Measurements from ENCODE around the gene TRAPPC2.
A peak's percentile ranks its signal among the peaks of the same experiment; 100 is the strongest.

Gene TRAPPC2

DNA sequence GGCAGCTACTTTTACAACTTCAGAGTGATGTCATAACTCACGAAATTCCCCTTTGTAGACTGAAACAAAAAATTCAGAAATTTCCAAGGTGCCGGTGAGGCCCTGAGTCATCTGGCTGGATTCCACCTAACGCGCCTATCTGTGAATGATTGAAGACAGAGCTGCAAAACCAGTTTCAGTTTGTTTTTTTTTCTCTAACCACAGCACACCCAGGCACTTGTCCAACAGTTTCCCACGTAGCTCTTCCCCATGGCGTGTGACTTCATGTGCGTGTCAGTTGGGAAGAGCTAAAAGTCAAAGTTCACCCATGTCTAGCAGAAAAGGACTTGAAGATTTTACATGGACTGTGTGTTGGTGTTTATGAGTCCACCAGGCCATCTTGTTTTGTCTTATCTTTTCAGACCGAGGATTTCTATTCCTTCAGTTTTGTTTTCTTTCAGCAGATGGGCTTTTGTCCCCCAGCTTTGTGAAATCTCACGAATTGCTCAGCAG lies 65.1 kb downstream of the TRAPPC2 start:
- peak; percentile 33 to 45 for DNase-seq (ENCODE audit: low read depth in 2 of 2)

DNA sequence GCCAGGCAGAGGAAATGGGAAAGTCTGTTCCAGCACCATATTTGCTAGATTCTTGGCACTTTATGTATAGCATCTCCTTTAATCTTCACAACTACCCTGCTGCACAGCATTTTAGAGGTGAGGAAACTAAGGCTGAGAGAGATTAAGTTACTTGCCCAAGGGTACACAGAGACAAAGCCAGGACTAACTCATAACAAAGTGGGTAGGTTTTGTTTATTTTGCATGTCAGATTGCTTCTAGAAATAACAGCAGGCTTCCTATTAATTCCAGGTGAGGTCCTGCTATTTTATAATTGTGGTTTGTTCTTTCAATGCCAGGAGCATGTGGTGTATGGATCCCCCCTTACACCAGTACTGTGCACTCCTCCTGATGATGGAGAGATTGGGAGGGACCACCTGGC lies 66.5 kb downstream of the TRAPPC2 start:
- no peak for DNase-seq (ENCODE audit: low read depth in 2 of 2)

- DNase-seq (ENCODE audit: low read depth in 2 of 2) = no peak
Observed at GRCh38 chrX:13666836-13667235, 67.6 kb downstream of the TRAPPC2 start.

DNA sequence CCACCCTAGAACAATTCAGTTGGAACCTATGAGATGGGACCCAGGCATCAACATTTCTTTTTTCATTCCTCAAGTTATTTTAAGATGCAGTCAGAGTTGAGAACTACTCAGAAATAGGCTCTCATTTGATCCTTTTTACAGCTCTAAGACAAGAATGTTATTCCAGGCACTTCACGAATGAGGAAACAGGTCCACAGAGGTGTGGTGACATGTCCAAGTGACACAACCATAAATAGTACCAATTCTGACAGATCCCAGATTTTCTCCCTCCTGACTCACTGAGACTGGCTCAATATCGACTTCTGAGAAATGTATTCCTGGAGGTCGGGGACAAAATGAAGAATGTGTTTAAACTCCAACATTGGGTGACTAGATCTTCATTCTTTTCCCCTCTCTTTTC lies 70.4 kb downstream of the TRAPPC2 start:
- DNase-seq (ENCODE audit: low read depth in 2 of 2) = no peak

GRCh38 chrX:13662355-13662791 lies 72.0 kb downstream of the TRAPPC2 start:
- DNase-seq (ENCODE audit: low read depth in 2 of 2) = no peak

All from stimulated activated CD4-positive, alpha-beta T cell treated with anti-CD3 and anti-CD28 coated beads, Interleukin-4, amount 100 ng/mL, for 48 hours (primary cell).